Heart left ventricle (tissue), 16 donors: Measurements from ENCODE around the gene LRRFIP1. TPM values are rescaled to one million over a fixed set of nuclear protein-coding genes. Genes with fewer than 3 reads are reported as not detected.
A peak's percentile ranks its signal among the peaks of the same experiment; 100 is the strongest.

Experiments
- ATAC-seq, 4 donors: fragments of 200-7000 bp; cut with Tn5 transposase; one replicate each; pipeline ENCODE4 v1.9.1; 2020 to 2022; ENCODE audit warnings: moderate library complexity in 4 of 4, mild to moderate bottlenecking in 3 of 4, moderate number of reproducible peaks in 1 of 4
- DNase-seq, 5 donors: peaks; one replicate each; pipeline ENCODE4 v3.0.0-alpha.2; 2020
- H3K27ac ChIP-seq, 12 donors: fragments of 200-600 bp; sonication (generic) in 4 of 12; one replicate each; pipeline versions ENCODE4 v1.5.0 to v1.8.0; 2016 to 2022; ENCODE audit warnings: mild to moderate bottlenecking in 2 of 12
- H3K27me3 ChIP-seq, 9 donors: fragments of 200-600 bp; sonication (generic) in 2 of 9; one replicate each; pipeline versions ENCODE4 v1.5.1 to v1.8.0; 2016 to 2022; ENCODE audit warnings: mild to moderate bottlenecking in 3 of 9
- H3K36me3 ChIP-seq, 9 donors: fragments of 200-600 bp; sonication (generic) in 2 of 9; one replicate each; pipeline versions ENCODE4 v1.5.0 to v1.8.0; 2018 to 2022; ENCODE audit warnings: mild to moderate bottlenecking in 2 of 9
- H3K4me1 ChIP-seq, 12 donors: fragments of 200-600 bp; sonication (generic) in 4 of 12; one replicate each; pipeline versions ENCODE4 v1.5.0 to v1.8.0; 2016 to 2022; ENCODE audit warnings: mild to moderate bottlenecking in 3 of 12
- H3K4me3 ChIP-seq, 12 donors: fragments of 200-600 bp; sonication (generic) in 4 of 12; one replicate each; pipeline versions ENCODE4 v1.5.0 to v1.8.0; 2017 to 2022; ENCODE audit warnings: mild to moderate bottlenecking in 9 of 12, moderate library complexity in 4 of 12
- H3K9me3 ChIP-seq, 12 donors: fragments of 200-600 bp; sonication (generic) in 4 of 12; one replicate each; pipeline versions ENCODE4 v1.5.0 to v1.8.0; 2016 to 2022; ENCODE audit warnings: mild to moderate bottlenecking in 1 of 12
- CTCF ChIP-seq, 12 donors: fragments of 200-600 bp; sonication (generic) in 4 of 12; IDR thresholded peaks; one replicate each; pipeline versions ENCODE4 v1.5.0 to v1.8.0; 2018 to 2022; ENCODE audit warnings: antibody characterized with exemption in 12 of 12, mild to moderate bottlenecking in 5 of 12
- POLR2A ChIP-seq, 2 donors: fragments of 450-650 bp; IDR thresholded peaks; one replicate each; pipeline ENCODE4 v1.6.1; 2017; ENCODE audit warnings: antibody characterized with exemption in 2 of 2, mild to moderate bottlenecking in 2 of 2, moderate library complexity in 2 of 2
- WGBS, 4 donors: extraction: QIAGEN DNeasy Blood & Tissue Kit in 2 of 4; methylation state at CpG; one replicate each; pipeline versions ENCODE4 v1.1.5 to v1.1.7; 2013 to 2018; 5-methylcytosine and 5-hydroxymethylcytosine counted together
- intact Hi-C, 10 donors: fragments of 100-400 bp; cut with DNase I; formaldehyde crosslinking; loops; one replicate each; pipeline versions ENCODE4 v1.11.1 to v1.14.2; 2022
- polyA plus RNA-seq, 2 donors: library from polyadenylated mRNA; stranded (reverse); fragments of 200-250 nt; gene quantifications; one replicate each; pipeline ENCODE4 v1.2.3, GENCODE V29; 2013
- total RNA-seq, 9 donors: library from RNA; depleted of rRNA in 2 of 9; stranded (reverse); fragments of >200 nt in 2 of 9; fragmentation: NEBNext Ultra II Directional in 3 of 9; extraction: Animal tissue kit (Norgen Biotek cat#: 25700) in 3 of 9; gene quantifications; one replicate each; pipeline versions ENCODE4 v1.1.0 to v1.2.4, GENCODE V29; 2016 to 2023
- donor health status: ischemic (EF 13 %, LVEDD 7.1; RV severe dilation, severe dysfunction).
- donor health status: healthy with polysubstance abuse.
- donor health status: DM: no; HTN: yes; CAD: no.
- donor health status: DM: no; HTN: no; CAD: no.
- donor health status: ischemic (EF 25% LVEDD 6.9; RV normal size, moderate dysfunction).
- donor health status: ischemic (EF 25% LVEDD 5.7; RV mildly dilated, moderate dysfunction).
- donor health status: healthy.
- donor health status: DM: yes; HTN: yes; CAD: no.
- donor health status: ischemic (EF 35%, LVEDD 5.7; RV mildly dilated, moderate dysfunction).
- donor health status: nonischemic (EF 11% LVEDD 7.7; RV severe dilation, severe dysfunction).
- donor health status: DM: yes; HTN: yes; CAD: no.
- donor health status: PGD.
- donor health status: ischemic (EF 29% LVEDD 5.4; RV normal size, mild dysfunction).
- donor health status: nonischemic (EF 23%, LVEDD 6.1; RV moderate dilation, normal function).

The LRRFIP1 gene
- total and polyA plus RNA-seq, 11 donors = 78.7 to 151 (median 111) TPM

GRCh38 chr2:237765875-237766274 is 138.5 kb downstream of the LRRFIP1 start:
- 55 to 72% (median 62%) methylated on average over 8 of the region's 8 CpGs for WGBS, 4 donors
- ATAC-seq = peak; percentile 21 to 43 (median 28)
- peaks cover 0 to 24% (median 6%) of the 10 kb centered on the region in 12 donors for H3K4me1 ChIP-seq
- H3K27ac ChIP-seq = peak overlapping the region in 8 of 12 donors; percentile 38 to 68 (median 66)
- H3K36me3 ChIP-seq = peaks cover 0 to 95% (median 75%) of the 10 kb centered on the region in 9 donors
- no peaks in the 10 kb centered on the region for H3K9me3 ChIP-seq
- intact Hi-C loops = no loop called here
- H3K27me3 ChIP-seq = no peaks in the 10 kb centered on the region
- TF ChIP-seq POLR2A (IDR thresholded peaks at IDR 0.05) (no peak), CTCF (IDR thresholded peaks at IDR 0.05) (no peak)
- no peak for DNase-seq
- no peak overlapping the region for H3K4me3 ChIP-seq

GRCh38 chr2:237766340-237766739 is 139.0 kb downstream of the LRRFIP1 start:
- WGBS, 4 donors = 31 to 47% (median 42%) methylated on average over 2 of the region's 2 CpGs
- H3K27ac ChIP-seq = peak overlapping the region in 9 of 12 donors; percentile 25 to 71 (median 66)
- DNase-seq = no peak
- peaks cover 0 to 24% (median 6%) of the 10 kb centered on the region in 12 donors for H3K4me1 ChIP-seq
- intact Hi-C loops = no loop called here
- ATAC-seq = peak; percentile 25 to 77 (median 52)
- H3K4me3 ChIP-seq = no peak overlapping the region
- H3K9me3 ChIP-seq = no peaks in the 10 kb centered on the region
- peaks cover 0 to 95% (median 74%) of the 10 kb centered on the region in 9 donors for H3K36me3 ChIP-seq
- no peak for TF ChIP-seq POLR2A (IDR thresholded peaks at IDR 0.05)
- TF ChIP-seq CTCF (IDR thresholded peaks at IDR 0.05) = no peak
- no peaks in the 10 kb centered on the region for H3K27me3 ChIP-seq

- 89 to 94% (median 92%) methylated on average over 3 of the region's 3 CpGs for WGBS, 4 donors
Measured at GRCh38 chr2:237772513-237772912, 145.1 kb downstream of the LRRFIP1 start.

GRCh38 chr2:237773826-237774225 is 146.4 kb downstream of the LRRFIP1 start:
- no peak for TF ChIP-seq CTCF (IDR thresholded peaks at IDR 0.05)
- TF ChIP-seq POLR2A (IDR thresholded peaks at IDR 0.05) = no peak
- H3K4me1 ChIP-seq = peaks cover 0 to 12% (median 0%) of the 10 kb centered on the region in 12 donors
- no peak for DNase-seq
- H3K36me3 ChIP-seq = peaks cover 2 to 100% (median 97%) of the 10 kb centered on the region in 9 donors
- H3K27ac ChIP-seq = peak overlapping the region in 2 of 12 donors; percentile 20 to 24
- H3K27me3 ChIP-seq = no peaks in the 10 kb centered on the region
- peak in 3 of 4 donors; percentile 27 to 66 (median 45) for ATAC-seq
- intact Hi-C loops = no loop called here
- H3K4me3 ChIP-seq = no peak overlapping the region
- H3K9me3 ChIP-seq = no peaks in the 10 kb centered on the region
- 70 to 86% (median 75%) methylated on average over 13 to 15 of the region's 15 CpGs for WGBS, 4 donors

More at GRCh38 chr2:237772513-237772912, 145.1 kb downstream of the LRRFIP1 start:
- Histone ChIP-seq H3K27ac (peak overlapping the region in 1 of 12 donors; percentile 11), H3K36me3 (peaks cover 0 to 99% (median 87%) of the 10 kb centered on the region in 9 donors), H3K4me1 (peaks cover 0 to 12% (median 0%) of the 10 kb centered on the region in 12 donors), H3K4me3 (no peak overlapping the region), H3K9me3 (no peaks in the 10 kb centered on the region), H3K27me3 (no peaks in the 10 kb centered on the region)
- TF ChIP-seq CTCF (IDR thresholded peaks at IDR 0.05) (no peak), POLR2A (IDR thresholded peaks at IDR 0.05) (no peak)
- intact Hi-C loops = no loop called here
- ATAC-seq (no peak), DNase-seq (no peak)
